NCI-H2107 (cell line): ENCODE measurements around the gene DRAXIN.

Source experiments
- DNase-seq: peaks from one replicate; lab custom pipeline; 2025; lab: John Stamatoyannopoulos, UW

Gene DRAXIN

GRCh38 chr1:11690397-11691301 lies 861 bp upstream of the DRAXIN start:
- DNase-seq = no peak

DNA sequence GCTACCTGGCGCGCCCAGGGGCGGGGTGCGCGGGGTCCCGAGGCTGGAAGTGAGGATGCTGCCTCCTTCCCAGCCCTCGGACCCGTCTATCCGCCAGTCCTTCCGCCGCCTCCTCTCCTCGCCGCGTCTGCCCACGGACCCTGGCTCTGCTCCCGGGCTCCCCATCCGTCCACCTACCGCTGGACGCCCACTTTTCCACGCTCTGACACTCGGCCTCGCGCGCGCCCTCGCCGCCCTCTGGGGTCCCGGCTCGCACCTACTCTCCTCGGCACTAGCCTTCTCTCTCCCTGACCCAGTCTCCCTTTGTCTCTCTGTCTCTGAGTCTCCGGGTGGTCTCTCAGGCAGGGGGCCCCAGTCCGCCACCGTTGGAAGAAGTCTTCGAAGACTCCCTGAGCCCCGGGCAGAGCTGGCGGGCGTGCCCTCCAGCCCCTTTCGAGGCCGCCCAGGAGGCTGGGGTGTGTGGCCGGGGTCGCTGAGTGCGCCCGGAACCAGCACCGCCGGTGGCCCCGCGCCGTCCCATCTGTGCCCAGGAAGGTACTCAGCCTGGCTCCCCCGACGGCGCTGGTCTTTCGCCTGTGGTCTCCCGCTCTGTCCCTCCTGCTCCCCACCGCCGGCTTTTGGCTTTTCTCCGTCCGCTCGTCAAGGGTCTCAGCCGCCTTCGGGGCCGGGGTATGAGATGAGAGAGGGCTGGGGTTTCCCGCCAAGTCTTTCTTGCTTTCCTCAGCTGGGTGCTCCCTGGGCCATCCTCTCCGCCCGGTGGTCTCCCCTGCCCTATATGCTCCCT lies 610 bp downstream of the DRAXIN start:
- no peak for DNase-seq

DNA sequence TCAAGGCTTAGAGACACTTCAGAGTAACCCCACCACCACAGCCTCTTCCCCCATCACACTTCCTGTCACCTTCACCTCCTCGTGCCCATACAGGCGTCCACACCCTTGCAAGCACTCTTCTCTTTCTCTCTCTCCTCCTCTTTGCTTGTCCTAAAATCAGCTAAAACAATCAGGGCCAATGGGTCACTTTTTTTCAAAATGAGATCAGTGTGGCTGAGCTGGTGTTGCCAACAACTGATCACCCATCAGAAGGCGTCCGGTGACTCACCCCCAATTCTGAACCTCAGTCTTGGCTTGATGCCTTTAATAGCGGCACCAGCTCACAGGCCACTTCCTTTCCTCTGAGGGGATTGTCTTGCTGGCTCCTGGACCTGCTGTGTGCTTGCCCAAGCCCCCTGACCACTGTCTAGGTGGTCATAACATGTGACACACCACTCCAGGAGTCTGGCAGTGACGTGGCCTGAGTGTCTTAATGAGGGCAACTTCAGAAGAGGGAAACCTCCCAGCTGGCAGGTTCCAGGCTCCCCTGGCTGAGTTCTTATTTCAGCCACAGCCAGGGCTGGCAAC lies 1.6 kb downstream of the DRAXIN start:
- DNase-seq = no peak

GRCh38 chr1:11693917-11694316 lies 2.4 kb downstream of the DRAXIN start:
- DNase-seq = no peak

DNA sequence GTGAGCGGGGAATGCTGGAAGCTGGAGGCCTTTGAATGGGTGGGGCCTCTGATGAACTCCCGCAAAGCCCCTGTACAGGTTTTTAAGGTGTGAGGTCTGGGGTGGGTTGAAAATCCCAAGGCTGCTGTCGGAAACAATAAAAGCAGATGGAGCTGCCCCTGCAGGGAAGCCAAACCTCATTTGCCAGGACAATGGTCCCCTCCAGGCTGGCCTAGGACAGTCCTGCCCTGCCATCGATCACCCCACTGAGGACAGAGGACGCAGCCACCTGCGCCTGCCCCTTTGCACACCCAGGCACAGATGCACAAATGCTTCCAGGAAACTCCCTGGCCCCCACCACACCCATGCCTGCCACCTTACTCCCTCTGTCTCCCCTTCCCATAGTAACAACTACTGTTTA lies 4.4 kb downstream of the DRAXIN start:
- no peak for DNase-seq

- no peak for DNase-seq
These were observed 5.8 kb downstream of the DRAXIN start for GRCh38 chr1:11697188-11697892.

GRCh38 chr1:11697893-11698210 lies 6.3 kb downstream of the DRAXIN start:
- no peak for DNase-seq

DNA sequence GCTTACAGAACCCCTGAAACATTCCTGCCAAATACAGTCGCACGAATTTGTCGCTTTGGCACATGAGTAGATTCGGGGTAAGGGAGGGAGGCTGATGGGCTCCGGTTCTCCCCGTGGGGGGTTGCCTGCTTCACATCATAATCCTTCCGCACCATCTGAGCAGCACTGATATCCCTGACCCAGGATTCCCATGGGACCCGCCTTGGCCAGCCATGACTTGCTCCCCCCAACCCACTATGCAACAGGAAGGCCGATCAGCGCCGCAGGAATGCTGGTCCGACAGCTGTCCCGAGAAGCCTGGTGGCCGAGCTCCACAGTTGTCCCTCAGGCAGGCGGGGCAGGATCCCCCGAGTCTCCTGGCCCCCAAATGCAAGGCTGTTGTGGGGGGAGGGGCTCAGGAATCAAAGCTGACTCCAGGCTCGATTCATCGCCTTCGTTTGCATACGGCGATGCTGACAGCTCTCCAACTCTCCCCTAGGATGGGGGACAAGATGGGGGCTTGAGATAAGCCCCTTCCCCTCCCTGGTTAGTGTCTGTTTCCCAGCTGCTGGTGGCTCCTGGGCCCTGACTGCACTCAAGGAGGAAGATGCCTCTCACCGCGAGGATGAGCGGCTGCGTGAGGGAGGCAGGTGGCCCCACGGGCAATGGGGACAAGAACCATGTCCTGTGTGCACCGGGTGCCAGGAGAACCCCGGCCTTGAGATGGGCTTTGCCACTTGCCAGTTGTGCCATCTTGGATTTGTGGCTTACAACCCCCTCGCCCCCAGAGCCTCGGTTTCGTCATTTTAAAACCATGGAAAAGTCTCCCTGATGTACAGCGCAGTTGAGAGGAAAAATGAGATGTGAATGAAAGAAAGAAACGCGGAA lies 9.3 kb downstream of the DRAXIN start:
- no peak for DNase-seq

DNA sequence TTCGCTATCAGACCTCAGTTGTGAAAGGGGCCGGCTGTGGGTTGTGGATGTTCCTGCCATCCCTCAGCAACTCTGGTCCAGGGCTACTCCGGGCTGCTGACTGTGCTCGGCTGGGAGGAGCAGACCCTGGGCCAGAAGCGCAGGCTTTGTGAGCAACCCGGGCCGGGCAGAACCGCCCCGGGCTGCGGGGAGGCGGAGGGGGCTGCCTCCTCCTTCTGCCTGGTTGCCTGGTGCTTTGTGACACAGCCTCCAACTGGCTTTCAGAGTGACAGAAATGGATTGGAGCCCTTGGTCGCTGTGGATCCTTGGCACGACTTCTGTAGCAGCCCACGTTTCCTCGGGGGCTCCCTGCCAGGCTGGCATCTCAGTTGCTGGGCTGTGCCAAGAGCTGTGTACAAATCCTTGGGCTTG lies 10.0 kb downstream of the DRAXIN start:
- DNase-seq = no peak

DNA sequence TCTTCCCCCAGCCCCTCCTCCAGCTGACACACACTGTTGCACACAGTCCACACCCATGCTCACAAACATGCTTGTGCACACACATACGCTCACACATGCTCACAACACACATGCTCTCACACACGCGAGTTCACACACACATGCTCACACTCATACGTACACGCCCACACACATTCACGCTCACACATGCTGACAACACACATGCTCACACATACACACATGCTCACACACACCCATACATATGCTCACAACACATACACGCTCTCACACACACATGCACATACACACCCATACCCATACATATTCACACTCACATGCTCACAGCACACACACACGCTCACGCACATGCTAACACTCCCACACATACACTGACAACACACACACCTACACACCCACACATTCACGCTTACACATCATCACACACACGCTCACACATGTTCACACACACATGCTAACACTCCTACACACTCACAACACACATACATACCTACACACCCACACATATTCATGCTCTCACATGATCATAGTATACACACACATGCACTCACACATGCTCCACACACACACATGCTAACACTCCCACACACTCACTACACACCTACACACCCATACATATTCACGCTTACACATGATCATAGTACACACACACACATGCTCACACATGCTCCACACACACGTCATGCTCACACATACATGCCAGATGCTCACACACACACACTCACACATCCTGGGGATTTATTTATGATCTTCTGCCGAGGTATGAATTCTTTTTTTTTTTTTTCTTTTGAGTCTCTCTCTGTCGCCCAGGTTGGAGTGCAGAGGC lies 10.7 kb downstream of the DRAXIN start:
- no peak for DNase-seq

DNA sequence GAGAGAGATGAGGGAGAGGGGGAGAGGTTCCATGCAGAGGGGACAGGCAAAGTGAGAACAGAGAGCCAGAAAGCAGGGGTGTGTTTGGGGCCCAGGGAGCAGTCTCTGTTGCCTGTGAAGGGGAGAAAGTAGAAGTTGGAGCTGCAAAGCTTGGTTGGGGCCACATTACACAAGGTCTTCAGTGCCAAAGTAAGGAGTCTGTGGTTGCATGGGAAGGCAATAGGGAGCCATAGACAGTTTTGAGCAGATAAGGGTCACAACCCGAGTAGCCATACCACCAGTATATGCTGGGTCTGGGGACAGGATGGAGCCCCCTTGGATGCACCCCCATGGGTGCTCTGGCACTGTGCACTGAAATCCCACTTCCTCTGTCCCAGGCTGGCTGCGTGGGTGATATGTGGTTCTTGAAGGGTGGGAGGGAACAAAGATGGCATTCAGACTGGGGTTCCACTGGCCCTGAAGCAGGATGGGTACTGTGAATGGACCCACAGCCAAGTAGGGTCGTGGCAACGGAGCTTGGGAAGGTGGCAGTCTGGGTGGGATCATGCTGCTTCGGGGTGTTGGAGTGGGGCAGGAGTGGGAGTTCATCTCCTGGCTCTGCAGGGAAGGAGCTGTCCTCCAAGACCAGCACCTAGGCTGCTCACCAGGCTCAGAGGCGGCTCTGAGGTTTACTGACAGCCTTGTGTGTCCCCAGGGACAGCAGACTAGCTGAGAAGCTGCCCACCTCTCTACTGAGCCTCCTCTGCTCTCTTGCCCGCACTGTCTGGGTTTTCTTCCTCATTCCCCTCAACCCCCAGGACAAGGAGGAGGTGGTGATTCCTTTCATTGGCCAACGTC lies 12.1 kb downstream of the DRAXIN start:
- DNase-seq = no peak

DNA sequence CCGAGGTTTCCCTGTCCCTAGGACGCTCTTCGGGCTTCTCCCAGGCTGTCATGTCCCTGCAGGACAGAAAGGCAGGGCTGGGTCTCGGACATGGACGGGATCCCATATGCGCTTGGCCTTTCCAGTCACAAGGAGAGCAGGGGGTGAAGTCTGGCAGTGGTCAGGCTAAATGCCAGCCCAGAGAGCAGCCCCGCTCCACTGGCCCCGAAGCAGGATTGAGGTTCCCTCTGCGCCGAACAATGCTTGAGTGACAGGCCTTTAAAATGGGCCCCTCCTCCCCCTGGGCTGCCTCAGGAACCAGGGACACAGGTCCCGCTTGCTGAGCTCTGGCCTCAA lies 12.7 kb downstream of the DRAXIN start:
- DNase-seq = no peak

- DNase-seq = no peak
These were observed 13.4 kb downstream of the DRAXIN start for GRCh38 chr1:11704691-11705475.

GRCh38 chr1:11705596-11705995 lies 14.1 kb downstream of the DRAXIN start:
- no peak for DNase-seq

- no peak for DNase-seq
These were observed 14.8 kb downstream of the DRAXIN start for GRCh38 chr1:11706292-11706691.

DNA sequence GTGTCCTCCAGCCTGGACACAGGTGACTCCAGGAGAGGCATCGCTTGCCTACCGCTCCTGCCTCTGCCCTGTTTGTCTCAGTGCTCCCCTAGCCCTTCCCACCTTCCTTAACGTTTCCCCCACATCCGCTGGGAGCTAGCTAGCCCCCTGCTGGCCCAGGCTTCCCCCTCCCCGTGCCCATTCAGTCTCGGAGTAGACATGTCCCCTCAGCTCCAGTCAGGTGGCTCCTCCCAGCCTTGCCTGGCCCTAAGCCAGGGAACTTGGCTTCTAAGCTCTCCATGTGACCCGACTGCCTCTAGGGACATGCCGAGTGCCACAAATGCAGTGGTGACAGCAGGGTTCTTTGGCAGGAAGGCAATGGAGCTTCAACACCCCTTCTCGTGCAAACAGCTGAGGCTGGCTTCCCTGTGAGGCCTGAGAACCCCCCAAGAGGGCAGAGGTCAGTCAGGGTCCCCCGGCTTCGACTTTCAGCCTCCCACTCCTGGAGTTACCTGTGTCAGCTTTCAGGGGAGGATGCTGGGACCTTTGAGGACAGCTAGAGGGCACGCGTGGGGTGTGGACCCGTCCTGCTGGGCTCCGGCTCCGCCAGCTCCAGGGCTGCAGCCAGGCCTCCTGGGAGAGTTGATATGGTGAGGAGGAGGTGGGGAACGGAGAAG lies 16.2 kb downstream of the DRAXIN start:
- DNase-seq = peak; percentile 92

GRCh38 chr1:11708554-11709350 lies 17.2 kb downstream of the DRAXIN start:
- DNase-seq = no peak

GRCh38 chr1:11711490-11711889 lies 20.0 kb downstream of the DRAXIN start:
- DNase-seq = no peak
